ENCODE measurements around the gene GNGT2.

The GNGT2 gene

DNA sequence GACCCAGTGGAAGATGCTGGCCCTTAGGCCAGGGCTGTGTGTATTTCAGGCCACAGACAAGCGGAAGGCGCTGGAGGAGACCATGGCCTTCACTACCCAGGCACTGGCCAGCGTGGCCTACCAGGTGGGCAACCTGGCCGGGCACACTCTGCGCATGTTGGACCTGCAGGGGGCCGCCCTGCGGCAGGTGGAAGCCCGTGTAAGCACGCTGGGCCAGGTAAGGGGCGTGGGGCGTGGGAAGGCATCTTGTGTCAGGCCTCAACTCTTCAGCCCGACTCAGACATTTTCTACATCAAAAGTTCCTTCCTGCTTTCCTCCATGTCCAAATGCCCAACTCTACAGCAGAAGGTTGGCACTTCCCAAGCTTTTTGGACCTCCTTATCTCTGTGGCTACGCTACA, 6.1 kb upstream of the GNGT2 start:
- TF ChIP-seq CTCF (IDR thresholded peaks at IDR 0.05; ENCODE audit: extremely low read depth, missing control alignments), result no peak
- DNase-seq (ENCODE audit: low spot score), result no peak

DNA sequence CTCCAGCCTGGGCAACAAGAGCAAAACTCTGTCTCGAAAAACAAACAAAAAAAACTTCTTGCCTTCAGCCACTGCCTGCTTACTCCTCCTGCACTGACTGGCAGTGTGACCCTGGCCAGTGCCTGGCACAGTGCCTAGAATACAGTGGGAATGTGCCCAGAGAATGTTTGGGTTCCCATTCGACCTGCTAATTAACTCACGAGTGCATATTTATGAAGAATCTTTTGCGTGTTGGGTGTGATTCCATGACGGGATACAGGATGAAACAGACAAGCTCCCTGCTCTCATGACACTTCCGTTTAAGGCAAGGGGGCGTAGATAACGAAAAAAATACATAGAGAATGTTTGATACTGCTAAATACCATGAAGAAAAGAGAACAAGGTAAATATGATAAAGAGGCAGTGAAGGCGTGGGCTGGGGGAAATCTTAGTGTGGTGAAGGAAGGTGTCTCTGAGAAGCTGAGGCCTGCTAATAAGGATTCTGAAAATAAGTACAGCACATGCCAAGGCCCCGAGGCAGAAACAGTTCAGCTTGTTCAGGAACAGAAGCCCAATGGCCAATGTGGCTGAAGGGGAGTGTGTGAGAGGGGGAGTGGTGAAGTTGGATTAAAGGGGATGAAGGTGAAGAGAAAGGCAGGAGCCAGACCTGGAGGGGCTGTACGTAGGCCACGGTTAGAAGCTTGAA, 4.4 kb upstream of the GNGT2 start:
- peak; percentile 56 for DNase-seq (ENCODE audit: low spot score)
- no peak for TF ChIP-seq CTCF (IDR thresholded peaks at IDR 0.05; ENCODE audit: extremely low read depth, missing control alignments)

- TF ChIP-seq CTCF (IDR thresholded peaks at IDR 0.05; ENCODE audit: extremely low read depth, missing control alignments), result no peak
- DNase-seq (ENCODE audit: low spot score), result no peak
Measured at GRCh38 chr17:49213847-49214246, 3.5 kb upstream of the GNGT2 start.

DNA sequence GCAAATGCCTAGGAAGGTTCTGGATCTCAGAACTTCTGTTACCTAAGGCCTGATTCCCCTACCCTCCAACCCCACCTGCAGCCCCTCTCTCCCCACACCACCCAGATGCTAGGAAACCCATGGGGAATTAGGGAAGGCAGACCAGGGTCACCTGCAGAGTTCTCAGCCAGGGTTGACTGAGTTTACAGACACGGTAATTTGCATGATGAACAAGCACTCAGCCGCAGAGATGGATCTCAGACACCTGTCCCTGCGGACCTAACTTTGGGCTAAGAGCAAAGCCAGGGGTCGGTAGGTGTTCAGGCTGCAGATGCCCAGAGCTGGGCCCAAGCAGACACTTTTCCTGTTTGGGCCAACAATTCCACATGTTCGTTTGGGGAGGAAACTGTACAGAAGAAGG, 3.0 kb upstream of the GNGT2 start:
- no peak for TF ChIP-seq CTCF (IDR thresholded peaks at IDR 0.05; ENCODE audit: extremely low read depth, missing control alignments)
- no peak for DNase-seq (ENCODE audit: low spot score)

GRCh38 chr17:49209061-49209571, 1.3 kb downstream of the GNGT2 start:
- no peak for DNase-seq (ENCODE audit: low spot score)

GRCh38 chr17:49204516-49204915, 5.9 kb downstream of the GNGT2 start:
- no peak for DNase-seq (ENCODE audit: low spot score)
- TF ChIP-seq CTCF (IDR thresholded peaks at IDR 0.05; ENCODE audit: extremely low read depth, missing control alignments), result no peak

More at GRCh38 chr17:49209061-49209571, 1.3 kb downstream of the GNGT2 start:
- no peak for TF ChIP-seq CTCF (IDR thresholded peaks at IDR 0.05; ENCODE audit: extremely low read depth, missing control alignments)

DNA sequence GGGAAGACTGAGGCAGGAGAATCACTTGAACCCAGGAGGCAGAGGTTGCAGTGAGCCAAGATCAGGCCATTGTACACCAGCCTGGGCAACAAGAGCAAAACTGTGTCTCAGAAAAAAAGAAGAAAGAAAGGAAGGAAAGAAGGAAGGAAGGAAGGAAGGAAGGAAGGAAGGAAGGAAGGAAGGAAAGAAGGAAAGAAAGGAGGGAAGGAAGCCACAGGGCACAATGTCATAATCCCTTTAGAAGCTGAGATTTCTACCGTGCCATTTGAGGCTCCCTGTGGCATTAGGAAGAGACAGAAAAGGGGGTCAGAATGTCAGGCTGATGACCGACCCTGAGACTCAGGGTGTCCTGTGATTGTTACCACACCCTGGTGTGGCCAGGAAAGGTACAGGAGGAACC, 6.6 kb downstream of the GNGT2 start:
- TF ChIP-seq CTCF (IDR thresholded peaks at IDR 0.05; ENCODE audit: extremely low read depth, missing control alignments), result no peak

More for the DNA sequence above, 6.6 kb downstream of the GNGT2 start:
- DNase-seq (ENCODE audit: low spot score), result no peak

All from GM20000 (cell line).